Measurements from ENCODE around the gene CCDC85C.

The CCDC85C gene

DNA sequence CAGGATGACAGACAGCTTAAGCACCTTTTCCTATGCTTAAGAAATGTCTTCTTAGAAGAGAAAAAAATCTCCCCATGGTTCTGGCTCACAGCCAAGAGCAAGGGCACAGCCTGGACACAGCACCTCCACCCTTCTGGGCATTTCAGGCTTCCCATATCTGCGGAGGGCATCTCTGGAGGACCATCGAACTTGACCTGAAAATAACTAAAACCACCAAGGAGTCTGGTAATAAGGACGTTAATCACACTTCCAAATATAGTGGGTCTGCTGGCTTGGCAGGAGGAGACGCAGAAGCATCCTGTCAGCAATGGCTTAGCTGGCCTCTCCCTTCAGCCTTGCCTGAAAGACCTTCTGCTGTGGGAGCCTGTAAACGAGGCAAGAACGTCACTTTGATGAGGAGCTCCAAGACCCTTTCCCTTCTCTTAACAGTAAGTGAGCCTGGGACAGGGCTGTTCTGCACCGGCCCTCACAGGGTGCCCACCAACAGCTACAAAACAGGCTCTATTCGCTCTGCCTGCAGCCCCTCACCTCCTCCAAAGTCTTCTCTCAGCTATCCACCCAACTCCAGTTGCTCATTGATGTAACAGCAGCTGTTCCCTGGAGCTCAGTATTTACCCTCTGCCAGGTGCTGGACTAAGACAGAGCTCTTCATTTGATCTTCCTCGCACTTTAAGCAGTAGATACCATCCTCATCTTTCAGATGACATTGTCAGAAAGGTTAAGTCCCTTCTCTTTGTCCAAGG, 136.5 kb downstream of the CCDC85C start:
- DNase-seq, result no peak

DNA sequence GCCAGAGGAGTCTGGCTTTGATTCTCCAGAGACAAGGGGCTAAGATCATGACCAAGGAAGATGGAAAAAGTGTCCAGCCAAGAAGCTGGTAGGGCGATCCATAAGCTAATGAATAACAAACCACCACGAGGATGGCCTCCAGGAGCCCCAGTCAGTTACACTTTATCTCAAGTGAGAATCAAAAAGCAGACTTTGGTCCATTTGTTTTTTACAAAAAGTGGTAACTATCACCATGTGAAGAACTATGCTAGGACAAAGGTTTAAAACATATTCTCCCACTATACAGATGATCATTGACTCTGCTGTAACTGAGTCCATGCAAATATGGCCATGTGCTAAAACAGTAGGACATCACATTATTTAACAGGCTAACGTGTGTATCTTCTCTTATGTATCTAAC, 137.2 kb downstream of the CCDC85C start:
- no peak for DNase-seq

DNA sequence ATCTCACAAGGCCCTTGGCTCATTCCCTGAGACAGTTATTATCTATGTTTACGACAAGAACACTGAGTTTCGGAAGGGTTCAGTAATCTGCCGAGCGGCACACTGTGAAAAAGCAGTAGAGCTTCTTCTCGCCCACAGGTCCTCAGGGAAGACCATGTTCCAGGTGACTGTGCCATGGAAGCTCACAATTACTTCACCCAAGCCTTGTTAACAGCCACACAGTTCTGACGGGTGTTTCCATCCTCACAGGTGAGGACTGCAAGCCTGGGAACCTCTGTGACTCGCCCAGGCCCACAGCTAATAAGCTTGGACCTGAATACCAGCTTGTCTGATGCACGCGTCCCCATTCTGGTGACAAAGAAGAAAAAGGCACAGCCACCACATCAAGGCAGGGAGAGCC, 138.7 kb downstream of the CCDC85C start:
- DNase-seq, result no peak

DNA sequence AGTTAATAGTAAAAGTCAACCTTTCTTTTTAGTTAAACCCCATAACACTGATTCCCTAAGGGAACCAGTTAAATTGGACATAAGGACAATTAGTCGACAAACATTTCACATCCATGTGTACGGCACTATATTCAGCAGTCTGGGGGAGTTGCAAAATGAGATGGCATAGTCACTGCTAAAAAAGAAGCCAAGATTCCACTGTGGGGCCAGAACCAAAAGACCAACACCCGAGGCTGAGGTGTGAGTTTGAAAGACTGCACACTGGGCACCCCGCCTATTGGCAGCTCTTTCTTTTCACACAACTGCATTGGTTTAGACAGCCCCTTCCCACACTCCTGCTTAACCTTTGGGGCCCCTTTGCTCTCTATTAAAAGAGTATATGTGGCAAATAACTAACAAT, 140.0 kb downstream of the CCDC85C start:
- DNase-seq, result no peak

DNA sequence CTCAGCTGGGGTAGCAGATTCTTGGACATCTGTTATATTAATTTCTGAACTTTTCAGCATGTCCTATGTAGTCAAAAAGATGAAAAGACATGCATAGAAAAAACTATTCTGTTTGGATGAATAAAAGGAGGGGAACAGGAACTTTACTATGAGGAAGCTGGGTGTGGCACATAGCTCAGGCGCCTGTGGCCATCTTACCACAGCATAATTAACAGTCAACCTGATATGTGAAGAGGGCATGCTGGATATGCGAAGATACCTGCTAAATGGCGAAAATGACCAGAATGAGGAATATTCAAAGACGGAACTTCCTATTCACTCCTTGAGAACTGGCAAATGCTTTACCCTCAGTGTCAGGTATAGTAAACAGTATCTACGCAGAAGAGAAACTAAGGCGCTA, 141.8 kb downstream of the CCDC85C start:
- no peak for DNase-seq

DNA sequence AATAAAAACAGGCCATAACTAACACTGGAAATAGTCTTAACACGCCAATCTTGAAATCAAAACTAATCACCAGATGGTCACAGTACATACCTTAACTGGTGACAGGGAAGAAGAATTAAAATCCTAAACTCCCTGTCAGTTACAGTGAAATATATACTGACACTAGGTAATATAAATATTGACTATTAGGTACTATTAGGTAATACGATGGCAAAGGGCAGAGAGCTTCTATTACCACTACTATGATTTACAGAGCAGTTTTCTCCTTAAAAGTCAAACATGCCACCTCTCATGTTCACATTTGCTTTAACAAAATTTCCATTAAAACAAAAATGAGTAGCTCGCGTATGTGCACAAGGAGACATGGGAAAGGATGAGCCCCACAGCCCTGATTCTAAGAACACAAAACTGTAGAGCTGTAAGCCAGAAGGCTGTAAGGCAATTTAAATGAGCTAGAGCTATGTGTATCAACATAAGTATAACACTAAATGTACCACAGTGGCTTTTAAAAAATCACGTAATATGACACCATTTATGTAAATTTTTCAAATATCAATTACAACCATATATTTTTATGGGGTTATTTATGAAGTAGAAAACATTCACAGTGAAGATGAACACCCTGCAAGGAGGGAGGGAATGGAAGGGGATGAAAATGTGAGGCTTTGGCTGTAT, 142.5 kb downstream of the CCDC85C start:
- DNase-seq, result no peak

DNA sequence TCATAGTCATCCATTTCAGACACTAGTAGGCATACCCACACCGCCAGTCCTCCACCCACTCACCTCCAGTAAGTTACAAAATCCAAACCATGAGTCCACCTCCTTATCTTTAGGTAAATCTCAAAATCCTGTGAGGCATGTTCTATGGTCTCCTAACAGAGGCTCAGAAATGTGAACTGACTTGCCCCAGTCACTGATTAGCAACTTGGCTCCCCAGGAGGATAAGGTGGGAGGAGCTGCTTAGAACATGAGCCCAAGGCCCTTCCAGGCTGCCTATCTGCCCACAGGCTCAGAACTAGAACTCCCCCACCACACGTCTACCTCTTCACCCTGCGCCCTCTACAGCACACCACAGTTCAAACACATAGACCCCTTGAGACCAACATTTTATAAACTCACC, 143.2 kb downstream of the CCDC85C start:
- no peak for DNase-seq

DNA sequence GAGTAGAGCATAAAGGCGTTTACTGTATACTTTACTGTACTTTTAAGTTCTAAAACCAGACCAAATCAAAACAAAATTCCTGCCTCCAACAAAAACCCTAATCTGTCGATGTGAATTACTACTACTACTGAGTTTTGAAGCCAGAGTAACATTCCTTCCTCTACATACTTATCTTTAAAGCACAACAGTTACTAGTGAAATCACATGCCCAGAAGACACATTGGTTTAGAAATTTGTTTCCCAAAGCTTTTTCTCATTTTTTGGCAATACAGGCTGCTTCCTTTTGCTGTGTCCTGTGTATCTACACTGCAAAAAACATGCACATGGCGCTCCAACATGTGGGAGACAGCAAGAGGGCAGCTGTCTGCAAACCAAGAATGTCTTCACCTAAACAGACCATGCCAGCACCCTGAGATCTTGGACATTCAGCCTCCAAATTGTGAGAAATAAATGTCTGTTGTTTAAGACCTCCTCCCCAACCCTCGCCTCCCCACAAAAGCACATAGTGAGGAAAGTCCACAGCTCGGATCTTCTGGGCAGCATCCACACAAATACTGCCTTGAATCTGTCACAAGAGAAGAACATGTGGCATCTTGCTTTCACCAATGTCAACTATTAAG, 144.4 kb downstream of the CCDC85C start:
- DNase-seq, result no peak

DNA sequence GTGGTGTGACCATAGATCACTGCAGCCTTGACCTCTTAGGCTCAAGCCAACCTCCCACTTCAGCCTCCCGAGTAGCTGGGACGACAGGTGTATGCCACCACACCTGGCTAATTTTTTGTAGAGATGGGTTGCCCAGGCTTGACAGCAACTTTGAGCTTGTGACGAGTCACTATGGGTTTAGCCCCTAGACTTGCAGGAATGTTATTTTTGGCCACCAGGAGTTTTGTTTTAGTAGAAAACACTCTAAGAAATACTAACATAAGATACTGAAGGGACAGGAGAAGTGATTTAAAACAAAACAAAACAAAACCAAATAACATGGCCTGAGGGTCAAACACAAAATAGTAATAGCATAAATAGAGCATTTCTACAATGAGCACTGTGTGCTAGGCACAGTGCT, 149.8 kb downstream of the CCDC85C start:
- DNase-seq, result no peak

DNA sequence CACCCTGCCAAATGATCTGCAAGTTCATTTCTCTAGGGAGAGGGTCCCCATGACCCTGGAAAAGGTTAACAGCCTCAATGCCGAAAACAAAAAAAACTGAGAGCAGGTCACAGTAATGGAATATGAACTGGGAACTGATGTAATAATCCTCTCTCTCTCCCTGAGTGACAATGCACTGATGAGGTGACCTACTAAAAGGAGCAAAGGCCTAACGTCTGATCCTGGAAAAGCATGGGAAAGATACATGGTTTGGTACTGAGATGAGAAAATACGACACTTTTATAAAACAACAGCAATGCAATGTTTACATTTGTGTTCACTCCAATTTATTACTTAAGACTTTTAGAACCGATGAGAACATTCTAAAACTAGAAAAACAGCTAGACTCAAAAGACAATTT, 151.0 kb downstream of the CCDC85C start:
- no peak for DNase-seq

DNA sequence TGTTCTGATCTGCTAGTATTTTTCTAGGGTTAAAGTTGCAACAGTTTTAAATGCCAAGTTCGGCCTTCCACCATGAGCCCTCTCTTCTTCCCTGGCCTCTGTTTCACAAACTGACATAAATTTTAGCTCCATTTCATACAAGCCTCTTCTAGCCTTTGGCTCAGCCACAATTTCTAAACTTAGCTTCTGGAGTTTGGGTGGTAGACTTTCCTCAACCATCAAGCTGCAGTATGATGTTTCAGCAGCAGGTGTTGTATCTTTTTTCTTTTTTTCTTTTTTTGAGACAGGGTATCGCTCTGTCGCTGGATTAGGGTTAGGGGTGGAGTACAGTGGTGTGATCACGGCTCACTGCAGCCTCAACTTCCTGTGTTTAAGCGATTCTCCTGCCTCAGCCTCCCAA, 152.8 kb downstream of the CCDC85C start:
- DNase-seq, result no peak

DNA sequence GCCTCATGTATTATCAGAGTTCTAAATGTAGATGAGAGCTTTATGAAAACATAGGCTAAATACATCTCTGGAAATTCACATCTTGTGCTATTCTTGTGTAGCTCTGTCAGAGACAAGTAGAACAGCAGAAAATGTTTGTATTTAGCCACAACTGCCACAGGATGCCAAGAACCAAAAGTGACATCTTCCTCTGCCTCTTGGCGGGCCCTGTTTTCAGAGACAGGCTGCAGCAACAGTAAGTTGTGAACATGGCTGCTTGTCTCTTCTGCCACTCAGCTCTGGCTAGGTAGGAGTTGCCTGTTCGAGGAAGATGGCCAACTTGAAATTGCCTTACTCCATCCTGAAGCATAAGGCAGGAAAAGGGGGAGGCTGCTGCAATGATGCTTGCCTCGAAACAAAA, 153.7 kb downstream of the CCDC85C start:
- DNase-seq, result no peak

All from NCI-H1436 (cell line).